K562 (cell line): Measurements from ENCODE around the gene KITLG. TPM values are rescaled to one million over a fixed set of nuclear protein-coding genes. Genes with fewer than 3 reads are reported as not detected.

Source experiments
- ATAC-seq: fragments of 200-7000 bp; cut with Tn5 transposase; 3 replicates; pipeline ENCODE4 v1.9.1; 2020; ENCODE audit warnings: moderate library complexity
- BruUV-seq: library from RNA; stranded (reverse); fragments of 400-500 nt; replicated peaks from 2 replicates; lab custom pipeline; 2021; lab: Mats Ljungman, UMichigan
- CTCF ChIA-PET: fragments of 300-600 bp; formaldehyde crosslinking; extraction: SDS; loops from one replicate; lab custom pipeline; 2021; ENCODE audit warnings: low intra/inter-chr PET ratio; lab: Yijun Ruan, JAX
- POLR2A ChIA-PET: fragments of 300-600, 350-650 bp; sonication (Branson Sonifier 250); formaldehyde crosslinking; extraction: SDS; loops from one replicate; lab custom pipeline; 2021; ENCODE audit warnings: antibody characterized with exemption, inconsistent platforms; lab: Yijun Ruan, JAX
- DNase-seq, 4 experiments: peaks; one replicate each; pipeline versions ENCODE4 v3.0.0 to v3.0.0-alpha.2; 2011 to 2018; ENCODE audit warnings: low spot score in 3 of 4, mixed read lengths in 3 of 4; ENCODE audit errors: extremely low read depth in 1 of 4
- FAIRE-seq: peaks from 2 replicates; lab custom pipeline; 2011; peaks lifted over from hg19 to GRCh38; lab: Jason Lieb, UNC
- H2AFZ ChIP-seq: 2 replicates; pipeline ENCODE4 v1.6.0; 2011; ENCODE audit warnings: low read depth, low read length, control low read depth, inconsistent platforms
- H3K27ac ChIP-seq: fragments of 200-600 bp; 3 replicates; pipeline ENCODE4 v1.8.0; 2011; ENCODE audit warnings: low read depth, mild to moderate bottlenecking, control low read depth, inconsistent platforms, low read length, moderate library complexity, mixed read lengths; ENCODE audit errors: extremely low read depth
- H3K27me3 ChIP-seq, 2 experiments: fragments of 300-600 bp in 1 of 2; 2 replicates in 1 of 2; 3 replicates in 1 of 2; pipeline versions ENCODE4 v1.6.0 to v1.8.0; 2011; ENCODE audit warnings: inconsistent platforms in 2 of 2, low read length in 2 of 2, mild to moderate bottlenecking in 1 of 2, mixed read lengths in 1 of 2, moderate library complexity in 1 of 2; ENCODE audit not compliant: control insufficient read depth in 2 of 2, insufficient read depth in 2 of 2
- H3K36me3 ChIP-seq: fragments of 300-600 bp; 3 replicates; pipeline ENCODE4 v1.8.0; 2011; ENCODE audit warnings: mild to moderate bottlenecking, low read length, inconsistent platforms; ENCODE audit not compliant: control insufficient read depth, insufficient read depth
- H3K4me1 ChIP-seq, 2 experiments: fragments of 200-600 bp in 1 of 2; replicated peaks in 1 of 2; 2 replicates in 1 of 2; 3 replicates in 1 of 2; pipeline versions ENCODE4 v1.5.1 to v1.8.0; 2011; ENCODE audit warnings: inconsistent platforms in 2 of 2, low read length in 2 of 2, mild to moderate bottlenecking in 1 of 2, mixed read lengths in 1 of 2, moderate library complexity in 1 of 2; ENCODE audit not compliant: control insufficient read depth in 2 of 2, insufficient read depth in 2 of 2
- H3K4me2 ChIP-seq: 2 replicates; pipeline ENCODE4 v1.6.1; 2011; ENCODE audit warnings: low read length, control low read depth, inconsistent platforms, mixed read lengths; ENCODE audit not compliant: insufficient read depth
- H3K4me3 ChIP-seq: fragments of 200-600 bp; sonication (generic), shearing (Covaris generic); 2 replicates; pipeline ENCODE4 v1.5.1; 2016; ENCODE audit warnings: control low read depth, inconsistent platforms
- H3K79me2 ChIP-seq: fragments of 200-600 bp; 3 replicates; pipeline ENCODE4 v1.8.0; 2011; ENCODE audit warnings: low read length, inconsistent platforms; ENCODE audit not compliant: control insufficient read depth, insufficient read depth
- H3K9ac ChIP-seq, 2 experiments: 2 replicates each; pipeline versions ENCODE4 v1.6.0 to v1.6.1; 2011; ENCODE audit warnings: low read depth in 2 of 2, low read length in 2 of 2, control low read depth in 1 of 2, inconsistent platforms in 1 of 2, mild to moderate bottlenecking in 1 of 2, mixed read lengths in 1 of 2; ENCODE audit not compliant: insufficient read depth in 1 of 2
- H3K9me1 ChIP-seq: one replicate; pipeline ENCODE4 v1.6.0; 2011; ENCODE audit warnings: inconsistent platforms, mild to moderate bottlenecking, low read length, moderate library complexity; ENCODE audit not compliant: control insufficient read depth, insufficient read depth
- H3K9me3 ChIP-seq: replicated peaks from 2 replicates; pipeline ENCODE4 v1.5.1; 2011; ENCODE audit warnings: low read depth, low read length, inconsistent platforms; ENCODE audit not compliant: control insufficient read depth, insufficient read depth
- H4K20me1 ChIP-seq: replicated peaks from 2 replicates; pipeline ENCODE4 v1.6.1; 2011; ENCODE audit warnings: low read length, inconsistent platforms, mixed read lengths; ENCODE audit not compliant: control insufficient read depth, insufficient read depth
- FOXP1 ChIP-seq: sonication (generic); formaldehyde crosslinking; IDR thresholded peaks from 2 replicates; pipeline ENCODE4 v1.8.0; 2022; ENCODE audit warnings: mild to moderate bottlenecking, missing genetic modification reagents
- NR2F6 ChIP-seq: fragments of 450-650 bp; formaldehyde crosslinking; IDR thresholded peaks from 2 replicates; pipeline ENCODE4 v1.4.0; 2020; ENCODE audit warnings: mild to moderate bottlenecking
- RNF2 ChIP-seq: sonication (generic); IDR thresholded peaks from 2 replicates; pipeline ENCODE4 v1.6.1; 2016
- RNF219 ChIP-seq: fragments of 250-450 bp; sonication (Bioruptor Pico); IDR thresholded peaks from 2 replicates; pipeline ENCODE4 v1.5.0; 2022; ENCODE audit warnings: mild to moderate bottlenecking
- SAP30 ChIP-seq: fragments of 200-600 bp; sonication (generic); IDR thresholded peaks from 2 replicates; pipeline ENCODE4 v1.6.1; 2012; ENCODE audit warnings: borderline replicate concordance, low read depth, mild to moderate bottlenecking, moderate library complexity, low read length, control low read depth, inconsistent platforms; ENCODE audit not compliant: insufficient read depth, poor library complexity, severe bottlenecking
- TBP ChIP-seq: optimal IDR thresholded peaks from 2 replicates; pipeline ENCODE3; 2011; ENCODE audit warnings: low read depth, low read length, improper control_type of control experiment
- TGIF2 ChIP-seq: sonication (generic); formaldehyde crosslinking; IDR thresholded peaks from 2 replicates; pipeline ENCODE4 v1.8.1; 2022; ENCODE audit warnings: mild to moderate bottlenecking, missing genetic modification reagents, moderate library complexity
- ZNF695 ChIP-seq: fragments of 450-650 bp; formaldehyde crosslinking; IDR thresholded peaks from 2 replicates; pipeline ENCODE4 v1.4.0; 2020; ENCODE audit warnings: mild to moderate bottlenecking, moderate library complexity
- ZNF764 ChIP-seq: fragments of 250-450 bp; sonication (Bioruptor Pico); IDR thresholded peaks from 2 replicates; pipeline ENCODE4 v1.4.0; 2020; ENCODE audit warnings: low read depth, mild to moderate bottlenecking, moderate library complexity
- WGBS: fragments of 100-300 bp; shearing (Covaris generic); methylation state at CpG from one replicate; pipeline ENCODE4 v1.1.6; 2016; ENCODE audit warnings: low coverage, mixed read lengths; ENCODE audit not compliant: insufficient coverage; ENCODE audit errors: missing lambda C conversion rate; 5-methylcytosine and 5-hydroxymethylcytosine counted together
- in situ Hi-C: fragments of 300-500 bp; cut with MboI; formaldehyde crosslinking; loops from 4 replicates; pipeline ENCODE4 v1.15.0; 2018; ENCODE audit warnings: inconsistent platforms, mixed read lengths
- intact Hi-C: fragments of 100-400 bp; cut with micrococcal nuclease; formaldehyde crosslinking; loops from 2 replicates; pipeline ENCODE4 v1.14.2; 2022
- polyA plus RNA-seq, 8 experiments: library from polyadenylated mRNA; depleted of rRNA in 4 of 8; stranded (reverse) in 5 of 8; unstranded in 3 of 8; fragments of >200 nt; fragmentation: Nextera tagmentation in 2 of 8; fragmentation: Illumina TruSeq in 1 of 8; extraction: Ambion mirVana in 2 of 8; extraction: Trizol in 1 of 8; gene quantifications; 2 replicates each; pipeline versions ENCODE4 v1.2.1 to v1.2.3, GENCODE V29; 2011 to 2014; ENCODE audit warnings: inconsistent platforms in 1 of 8, missing spikeins in 1 of 8
- total RNA-seq, 7 experiments: library from RNA; depleted of rRNA in 6 of 7; stranded (reverse); fragments of >200 nt in 6 of 7; fragmentation: Illumina TruSeq in 2 of 7; extraction: Trizol in 2 of 7; gene quantifications; 2 replicates each; pipeline versions ENCODE4 v1.2.1 to v1.2.3, GENCODE V29; 2011 to 2021; ENCODE audit warnings: low replicate concordance in 1 of 7
- TF ChIP-seq, protein P1 (sequence below): fragments of 450-650 bp; formaldehyde crosslinking; IDR thresholded peaks from 2 replicates; pipeline ENCODE4 v1.4.0; 2020; ENCODE audit warnings: mild to moderate bottlenecking, moderate library complexity

The KITLG gene
- total and polyA plus RNA-seq, 9 of the 15 experiments (the other 6 are each of a cell fraction or from before 2014, with no cell fraction given): 0.04 to 0.09 (median 0.04) TPM; not detected in 6

- 0% methylated on average over 3 of the region's 3 CpGs for WGBS
- ATAC-seq (no peak), FAIRE-seq (no peak), DNase-seq (no peak)
- no peaks in the 10 kb centered on the region for H3K27me3 ChIP-seq
- 0 out of 2 replicates have a peak, but pooled peaks cover 1% of the 10 kb centered on the region for H3K9me3 ChIP-seq
- H3K79me2 ChIP-seq: no peaks in the 10 kb centered on the region
- ChIA-PET POLR2A (no interaction called here), CTCF (no interaction called here)
- no peak overlapping the region for H3K9ac ChIP-seq
- TF ChIP-seq FOXP1: no peak
- no peak for TF ChIP-seq TBP
- no peak for TF ChIP-seq RNF219 (CRISPR knock-in tag)
- TF ChIP-seq, protein P1, sequence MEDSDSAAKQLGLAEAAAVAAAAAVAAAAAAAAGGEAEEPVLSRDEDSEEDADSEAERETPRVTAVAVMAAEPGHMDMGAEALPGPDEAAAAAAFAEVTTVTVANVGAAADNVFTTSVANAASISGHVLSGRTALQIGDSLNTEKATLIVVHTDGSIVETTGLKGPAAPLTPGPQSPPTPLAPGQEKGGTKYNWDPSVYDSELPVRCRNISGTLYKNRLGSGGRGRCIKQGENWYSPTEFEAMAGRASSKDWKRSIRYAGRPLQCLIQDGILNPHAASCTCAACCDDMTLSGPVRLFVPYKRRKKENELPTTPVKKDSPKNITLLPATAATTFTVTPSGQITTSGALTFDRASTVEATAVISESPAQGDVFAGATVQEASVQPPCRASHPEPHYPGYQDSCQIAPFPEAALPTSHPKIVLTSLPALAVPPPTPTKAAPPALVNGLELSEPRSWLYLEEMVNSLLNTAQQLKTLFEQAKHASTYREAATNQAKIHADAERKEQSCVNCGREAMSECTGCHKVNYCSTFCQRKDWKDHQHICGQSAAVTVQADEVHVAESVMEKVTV (CRISPR knock-in tag): no peak
- TF ChIP-seq RNF2: no peak
- no peak for TF ChIP-seq ZNF695 (CRISPR knock-in tag)
- no peak for TF ChIP-seq TGIF2 (CRISPR knock-in tag)
- no peak for TF ChIP-seq NR2F6 (CRISPR knock-in tag)
- no peak for TF ChIP-seq SAP30
- no peak for TF ChIP-seq ZNF764 (CRISPR knock-in tag)
- H2AFZ ChIP-seq: no peak overlapping the region
- BruUV-seq: no TSS peak
- H3K4me3 ChIP-seq: no peak overlapping the region
- no peaks in the 10 kb centered on the region for H3K4me1 ChIP-seq
- no peaks in the 10 kb centered on the region for H3K9me1 ChIP-seq
- no peaks in the 10 kb centered on the region for H4K20me1 ChIP-seq
- intact Hi-C loops: no loop called here
- H3K4me2 ChIP-seq: no peak overlapping the region
- in situ Hi-C loops: no loop called here
- no peaks in the 10 kb centered on the region for H3K36me3 ChIP-seq
- H3K27ac ChIP-seq: no peak overlapping the region
These were observed 21.9 kb downstream of the KITLG start for GRCh38 chr12:88558340-88558867.
